ENCODE measurements around the gene LAX1.
"Not testable (repeated sequence)": the region's sequence is repeated elsewhere in the genome, so short reads cannot be mapped to it uniquely, and the experiment has no call there.

Gene LAX1, protein sequence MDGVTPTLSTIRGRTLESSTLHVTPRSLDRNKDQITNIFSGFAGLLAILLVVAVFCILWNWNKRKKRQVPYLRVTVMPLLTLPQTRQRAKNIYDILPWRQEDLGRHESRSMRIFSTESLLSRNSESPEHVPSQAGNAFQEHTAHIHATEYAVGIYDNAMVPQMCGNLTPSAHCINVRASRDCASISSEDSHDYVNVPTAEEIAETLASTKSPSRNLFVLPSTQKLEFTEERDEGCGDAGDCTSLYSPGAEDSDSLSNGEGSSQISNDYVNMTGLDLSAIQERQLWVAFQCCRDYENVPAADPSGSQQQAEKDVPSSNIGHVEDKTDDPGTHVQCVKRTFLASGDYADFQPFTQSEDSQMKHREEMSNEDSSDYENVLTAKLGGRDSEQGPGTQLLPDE

GRCh38 chr1:203765029-203765837 is at the start of gene LAX1:
Gene LAX1, plus strand, starts transcription at chr1:203765183. Its CDS starts 383 bp downstream, at chr1:203765566.
- CTCF ChIA-PET: interaction anchor here (0.8 to 1.9 kb wide), 9 partner anchors 11 to 498 kb away, joined by 3 to 10 read pairs (median 3); partner anchors contain the start of genes ATP2B4 and SNRPE
- Mint-ChIP-seq H3K36me3 (peaks cover 11% of the 10 kb centered on the region), H3K4me3 (peak within 1 kb of the TSS; percentile 89), H3K27ac (peak within 1 kb of the TSS; percentile 98), H3K9me3 (no peaks in the 10 kb centered on the region), H3K27me3 (no peaks in the 10 kb centered on the region), H3K4me1 (peaks cover 51% of the 10 kb centered on the region)
- DNase-seq: peak; percentile 84

- no peak for DNase-seq
- Mint-ChIP-seq H3K4me1 (no peaks in the 10 kb centered on the region), H3K9me3 (no peaks in the 10 kb centered on the region), H3K4me3 (no peak overlapping the region), H3K27me3 (no peaks in the 10 kb centered on the region), H3K27ac (no peak overlapping the region), H3K36me3 (peaks cover 52% of the 10 kb centered on the region)
- CTCF ChIA-PET: no interaction called here
Measured at GRCh38 chr1:203717120-203717519, 47.9 kb upstream of the LAX1 start.

DNA sequence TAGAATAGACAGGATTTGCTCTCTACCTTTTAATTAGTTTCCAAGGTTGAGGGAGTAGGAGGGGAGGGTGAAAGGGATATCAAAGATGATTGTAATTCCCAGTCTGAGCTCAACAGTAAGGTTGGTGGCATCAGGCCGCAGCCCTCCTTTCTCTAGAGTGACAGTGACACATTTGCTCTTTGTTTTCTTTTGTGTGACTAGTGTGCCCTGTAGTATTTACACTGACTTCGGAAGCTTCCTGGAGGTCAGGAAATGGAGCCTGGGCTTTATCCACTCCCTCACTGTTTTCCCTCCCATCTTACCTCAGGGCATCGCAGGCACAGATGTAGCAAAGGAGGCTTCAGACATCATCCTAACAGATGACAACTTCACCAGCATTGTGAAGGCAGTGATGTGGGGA is 44.7 kb upstream of the LAX1 start:
- Mint-ChIP-seq H3K4me1 (no peaks in the 10 kb centered on the region), H3K9me3 (no peaks in the 10 kb centered on the region), H3K36me3 (peaks cover 47% of the 10 kb centered on the region), H3K4me3 (no peak overlapping the region), H3K27me3 (no peaks in the 10 kb centered on the region), H3K27ac (no peak overlapping the region)
- CTCF ChIA-PET: interaction anchor here (0.6 kb wide), 1 partner anchor 56 kb away, joined by 3 read pairs; no protein-coding TSS in a partner anchor
- no peak for DNase-seq

DNA sequence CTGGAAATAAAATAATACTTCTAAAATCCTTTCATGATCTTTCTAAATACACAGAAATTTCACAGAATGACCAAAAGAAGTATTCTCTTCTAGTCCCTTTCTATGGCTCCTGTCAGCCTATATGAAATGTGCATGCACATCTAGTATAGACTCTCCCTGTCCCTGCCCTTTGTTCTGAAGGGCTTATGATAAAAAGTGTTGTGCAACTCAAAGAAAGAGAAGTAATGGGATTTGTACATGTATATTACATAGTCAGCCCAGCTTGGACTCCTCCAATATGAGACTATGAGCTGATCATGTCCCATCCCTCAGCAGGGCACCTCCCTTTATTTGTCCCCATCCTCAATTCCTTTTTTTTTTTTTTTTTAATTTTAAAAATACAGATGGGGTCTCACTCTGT is 42.1 kb upstream of the LAX1 start:
- H3K27ac Mint-ChIP-seq: no peak overlapping the region
- H3K9me3 Mint-ChIP-seq: no peaks in the 10 kb centered on the region
- CTCF ChIA-PET: no interaction called here
- no peaks in the 10 kb centered on the region for H3K4me1 Mint-ChIP-seq
- H3K4me3 Mint-ChIP-seq: no peak overlapping the region
- H3K27me3 Mint-ChIP-seq: no peaks in the 10 kb centered on the region
- no peak for DNase-seq
- peaks cover 58% of the 10 kb centered on the region for H3K36me3 Mint-ChIP-seq

- Mint-ChIP-seq H3K27me3 (no peaks in the 10 kb centered on the region), H3K36me3 (peaks cover 59% of the 10 kb centered on the region), H3K4me1 (no peaks in the 10 kb centered on the region), H3K27ac (peak overlapping the region; percentile 20), H3K9me3 (no peaks in the 10 kb centered on the region), H3K4me3 (no peak overlapping the region)
- CTCF ChIA-PET: no interaction called here
- no peak for DNase-seq
Measured at GRCh38 chr1:203726417-203726867, 38.5 kb upstream of the LAX1 start.

DNA sequence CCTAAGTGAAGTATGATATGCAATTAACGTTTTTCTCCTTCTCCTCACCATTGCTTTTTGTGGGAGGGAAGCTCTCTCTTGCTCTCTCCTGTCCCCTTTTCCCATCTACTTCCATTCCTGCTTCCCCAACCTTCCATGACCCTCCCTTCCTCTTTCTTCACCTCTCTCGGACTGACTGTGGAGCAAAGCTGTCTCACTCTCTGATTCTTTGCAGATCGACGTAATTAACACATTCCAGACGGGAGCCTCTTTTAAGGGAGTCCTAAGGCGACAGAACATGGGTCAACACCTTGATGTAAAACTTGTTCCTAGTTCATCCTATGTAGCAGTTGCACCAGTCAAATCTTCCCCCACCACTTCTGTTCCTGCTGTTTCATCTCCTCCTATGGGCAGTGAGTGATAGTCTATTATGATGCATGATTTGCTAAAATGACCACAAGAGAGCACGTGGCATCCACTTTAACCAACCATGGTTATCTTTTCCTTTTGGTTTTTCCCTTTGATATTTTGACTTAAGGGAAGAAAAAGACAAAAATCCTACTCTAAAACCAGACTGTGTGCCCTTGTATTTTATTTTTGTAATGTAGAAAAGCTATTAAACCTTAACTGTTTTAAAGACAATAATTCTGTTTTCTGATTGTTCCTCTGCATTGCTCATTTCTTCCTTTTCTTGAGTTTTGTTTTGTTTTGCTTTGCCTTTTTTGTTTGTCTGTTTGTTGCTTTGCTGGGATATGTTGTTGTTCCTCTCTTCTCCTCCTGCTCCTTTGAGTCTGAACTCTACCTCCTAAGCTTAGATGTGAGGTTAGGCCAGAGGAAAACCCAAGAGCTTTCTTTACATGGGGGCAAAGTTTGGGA is 31.7 kb upstream of the LAX1 start:
- CTCF ChIA-PET: no interaction called here
- H3K27ac Mint-ChIP-seq: no peak overlapping the region
- H3K4me3 Mint-ChIP-seq: no peak overlapping the region
- H3K4me1 Mint-ChIP-seq: no peaks in the 10 kb centered on the region
- H3K9me3 Mint-ChIP-seq: no peaks in the 10 kb centered on the region
- no peaks in the 10 kb centered on the region for H3K27me3 Mint-ChIP-seq
- H3K36me3 Mint-ChIP-seq: peaks cover 52% of the 10 kb centered on the region
- DNase-seq: no peak

DNA sequence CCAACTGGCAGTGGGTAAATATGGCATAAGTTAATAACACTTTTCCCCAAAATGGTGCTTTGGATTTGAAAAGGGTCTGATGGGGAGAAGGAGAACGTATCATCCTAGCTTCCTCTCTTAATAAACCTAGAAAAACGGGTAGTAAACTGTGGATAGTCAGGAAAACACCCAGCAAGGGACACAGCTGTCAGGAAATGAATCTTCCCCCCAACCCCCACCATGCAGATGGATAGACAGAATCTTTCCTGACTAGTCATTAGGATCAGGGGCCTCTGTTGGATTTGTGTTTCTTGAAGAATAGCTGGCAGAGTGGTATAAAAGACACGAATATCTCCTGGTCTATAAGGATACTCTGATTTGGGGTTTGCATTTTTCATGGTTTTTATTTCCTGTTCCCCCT is 22.5 kb upstream of the LAX1 start:
- Mint-ChIP-seq H3K27me3 (no peaks in the 10 kb centered on the region), H3K4me1 (peaks cover 26% of the 10 kb centered on the region), H3K4me3 (no peak overlapping the region), H3K9me3 (peaks cover 3% of the 10 kb centered on the region), H3K27ac (no peak overlapping the region), H3K36me3 (peaks cover 60% of the 10 kb centered on the region)
- DNase-seq: no peak
- CTCF ChIA-PET: no interaction called here

- CTCF ChIA-PET: no interaction called here
- Mint-ChIP-seq H3K36me3 (peaks cover 53% of the 10 kb centered on the region), H3K27ac (no peak overlapping the region), H3K4me1 (peaks cover 26% of the 10 kb centered on the region), H3K4me3 (no peak overlapping the region), H3K27me3 (no peaks in the 10 kb centered on the region), H3K9me3 (peaks cover 3% of the 10 kb centered on the region)
- no peak for DNase-seq
Measured at GRCh38 chr1:203743091-203743571, 21.9 kb upstream of the LAX1 start.

DNA sequence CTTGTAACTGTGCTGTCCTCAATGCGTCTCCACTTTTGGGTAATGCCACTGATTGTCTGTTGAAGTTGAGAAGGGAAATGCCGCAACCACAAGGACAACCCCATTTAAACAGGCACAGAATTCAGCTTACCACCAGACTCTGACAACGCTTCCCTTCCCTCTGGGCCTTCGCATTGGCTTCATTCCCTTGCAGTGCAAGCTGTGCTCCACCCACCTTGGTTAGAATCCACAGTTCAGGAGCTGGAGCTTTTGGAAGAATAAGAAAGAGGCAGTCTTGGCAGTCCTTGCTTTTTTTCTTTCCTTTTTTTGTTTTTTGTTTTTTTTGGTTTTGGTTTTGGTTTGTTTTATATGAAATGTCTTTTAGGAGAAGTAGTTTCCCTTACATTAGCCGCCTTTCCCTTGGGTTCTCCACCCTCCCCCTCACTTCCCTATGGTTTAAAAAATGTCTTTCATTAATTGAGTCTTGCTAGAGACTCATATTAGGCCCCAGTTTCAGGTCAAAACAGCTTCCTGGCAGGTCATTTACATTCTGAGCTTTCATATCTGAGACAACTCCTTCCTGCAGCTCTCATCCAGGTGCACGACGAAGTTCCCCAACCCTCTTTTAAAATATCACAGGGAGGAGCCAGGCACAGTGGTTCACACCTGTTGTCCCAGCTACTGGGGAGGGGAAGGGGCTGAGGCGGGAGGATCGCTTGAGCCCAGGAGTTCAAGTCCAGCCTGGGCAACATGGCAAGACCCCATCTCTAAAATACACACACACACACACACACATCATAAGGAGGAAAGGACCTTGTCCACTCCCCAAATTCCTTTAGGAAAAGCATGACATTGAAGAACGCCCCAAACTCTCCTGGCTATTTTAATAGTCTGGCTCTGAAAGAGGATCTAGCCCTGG is 20.7 kb upstream of the LAX1 start:
- peak; percentile 45 for DNase-seq
- H3K27ac Mint-ChIP-seq: peak overlapping the region; percentile 93
- no peaks in the 10 kb centered on the region for H3K27me3 Mint-ChIP-seq
- H3K4me1 Mint-ChIP-seq: peaks cover 26% of the 10 kb centered on the region
- peaks cover 3% of the 10 kb centered on the region for H3K9me3 Mint-ChIP-seq
- CTCF ChIA-PET: no interaction called here
- peak overlapping the region; percentile 56 for H3K4me3 Mint-ChIP-seq
- H3K36me3 Mint-ChIP-seq: peaks cover 44% of the 10 kb centered on the region

DNA sequence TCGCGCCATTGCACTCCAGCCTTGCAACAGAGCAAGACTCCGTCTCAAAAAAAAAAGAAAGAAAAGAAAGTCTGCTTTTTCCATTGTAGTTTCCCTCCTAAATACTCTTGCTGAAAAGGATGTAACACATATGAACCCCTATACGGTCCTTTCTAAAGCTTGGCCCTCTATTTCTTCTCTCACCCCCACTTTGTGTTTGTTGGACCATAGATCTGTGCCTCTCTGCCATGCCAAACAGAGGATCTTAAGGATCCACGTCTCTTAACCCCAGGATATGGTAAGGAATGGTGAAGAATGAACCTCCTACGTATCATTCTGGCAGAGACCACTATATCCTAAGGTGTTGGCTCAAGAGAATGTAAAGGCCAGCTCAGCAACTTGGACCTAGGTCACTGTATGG is 18.7 kb upstream of the LAX1 start:
- H3K27ac Mint-ChIP-seq: no peak overlapping the region
- H3K4me1 Mint-ChIP-seq: peaks cover 26% of the 10 kb centered on the region
- CTCF ChIA-PET: interaction anchor here (0.7 kb wide), 1 partner anchor 469 kb away, joined by 3 read pairs; no protein-coding TSS in a partner anchor

GRCh38 chr1:203751051-203751450 is 13.9 kb upstream of the LAX1 start:
- Mint-ChIP-seq H3K4me1 (peaks cover 26% of the 10 kb centered on the region), H3K27me3 (no peaks in the 10 kb centered on the region), H3K27ac (no peak overlapping the region), H3K9me3 (no peaks in the 10 kb centered on the region), H3K36me3 (no peaks in the 10 kb centered on the region), H3K4me3 (no peak overlapping the region)
- CTCF ChIA-PET: no interaction called here
- DNase-seq: no peak

More for the DNA sequence above, 18.7 kb upstream of the LAX1 start:
- DNase-seq: no peak
- H3K36me3 Mint-ChIP-seq: peaks cover 27% of the 10 kb centered on the region
- no peak overlapping the region for H3K4me3 Mint-ChIP-seq
- H3K27me3 Mint-ChIP-seq: no peaks in the 10 kb centered on the region
- peaks cover 3% of the 10 kb centered on the region for H3K9me3 Mint-ChIP-seq

GRCh38 chr1:203751618-203752361 is 13.2 kb upstream of the LAX1 start:
- H3K4me3 Mint-ChIP-seq, H3K9me3 Mint-ChIP-seq, H3K27ac Mint-ChIP-seq, H3K27me3 Mint-ChIP-seq, H3K36me3 Mint-ChIP-seq, DNase-seq: not testable (repeated sequence)
- peaks cover 25% of the 10 kb centered on the region for H3K4me1 Mint-ChIP-seq
- CTCF ChIA-PET: interaction anchor here (0.6 kb wide), 1 partner anchor 78 kb away, joined by 3 read pairs; no protein-coding TSS in a partner anchor

Data from activated naive CD4-positive, alpha-beta T cell treated with anti-CD3 and anti-CD28 coated beads, Interleukin-2, amount 10 ng/mL, durations not matched to agents 7 days and 5 days (primary cell).